ENCODE measurements around the gene COL23A1. TPM values are rescaled to one million over a fixed set of nuclear protein-coding genes. Genes with fewer than 3 reads are reported as not detected.

The COL23A1 gene
- total RNA-seq, 1 donor from 2014 or later = 75.2 TPM

GRCh38 chr5:178630475-178630930 lies 40.3 kb upstream of the COL23A1 start:
- no peak overlapping the region for H3K4me3 Mint-ChIP-seq (ENCODE audit: unreplicated experiment)
- no peak for TF ChIP-seq CTCF (IDR thresholded peaks at IDR 0.05; ENCODE audit: unreplicated experiment)
- peaks cover 4% of the 10 kb centered on the region for H3K27me3 Mint-ChIP-seq (ENCODE audit: unreplicated experiment)
- peaks cover 6% of the 10 kb centered on the region for H3K4me1 Mint-ChIP-seq (ENCODE audit: unreplicated experiment)
- H3K9me3 Mint-ChIP-seq (ENCODE audit: unreplicated experiment) = no peaks in the 10 kb centered on the region
- no peak overlapping the region for H3K27ac Mint-ChIP-seq (ENCODE audit: unreplicated experiment)
- peaks cover 8% of the 10 kb centered on the region for H3K36me3 Mint-ChIP-seq (ENCODE audit: low read depth, unreplicated experiment)
- DNase-seq (ENCODE audit: low spot score) = no peak

GRCh38 chr5:178627259-178627598 lies 37.0 kb upstream of the COL23A1 start:
- DNase-seq (ENCODE audit: low spot score) = no peak
- peak overlapping the region; percentile 83 for H3K4me3 Mint-ChIP-seq (ENCODE audit: unreplicated experiment)
- H3K4me1 Mint-ChIP-seq (ENCODE audit: unreplicated experiment) = peaks cover 13% of the 10 kb centered on the region
- H3K36me3 Mint-ChIP-seq (ENCODE audit: low read depth, unreplicated experiment) = peaks cover 8% of the 10 kb centered on the region
- peaks cover 4% of the 10 kb centered on the region for H3K27me3 Mint-ChIP-seq (ENCODE audit: unreplicated experiment)
- no peaks in the 10 kb centered on the region for H3K9me3 Mint-ChIP-seq (ENCODE audit: unreplicated experiment)
- no peak for TF ChIP-seq CTCF (IDR thresholded peaks at IDR 0.05; ENCODE audit: unreplicated experiment)
- no peak overlapping the region for H3K27ac Mint-ChIP-seq (ENCODE audit: unreplicated experiment)

- Mint-ChIP-seq H3K27me3 (ENCODE audit: unreplicated experiment) (peaks cover 4% of the 10 kb centered on the region), H3K9me3 (ENCODE audit: unreplicated experiment) (no peaks in the 10 kb centered on the region), H3K36me3 (ENCODE audit: low read depth, unreplicated experiment) (peaks cover 8% of the 10 kb centered on the region), H3K4me3 (ENCODE audit: unreplicated experiment) (peak within 1 kb of the TSS; percentile 99), H3K4me1 (ENCODE audit: unreplicated experiment) (peaks cover 13% of the 10 kb centered on the region), H3K27ac (ENCODE audit: unreplicated experiment) (peak within 1 kb of the TSS; percentile 96)
- no peak for TF ChIP-seq CTCF (IDR thresholded peaks at IDR 0.05; ENCODE audit: unreplicated experiment)
- peak; percentile 97 for DNase-seq (ENCODE audit: low spot score)
Observed at GRCh38 chr5:178626484-178627258, 36.5 kb upstream of the COL23A1 start, which contains the start of gene CLK4. CLK4 (minus strand) TSS chr5:178627050; CDS start chr5:178623416, 3,634 bp downstream.

GRCh38 chr5:178625679-178626483 lies 35.7 kb upstream of the COL23A1 start:
- peaks cover 8% of the 10 kb centered on the region for H3K36me3 Mint-ChIP-seq (ENCODE audit: low read depth, unreplicated experiment)
- H3K4me1 Mint-ChIP-seq (ENCODE audit: unreplicated experiment) = peaks cover 13% of the 10 kb centered on the region
- TF ChIP-seq CTCF (IDR thresholded peaks at IDR 0.05; ENCODE audit: unreplicated experiment) = no peak
- H3K27ac Mint-ChIP-seq (ENCODE audit: unreplicated experiment) = peak overlapping the region; percentile 17
- peak overlapping the region; percentile 99 for H3K4me3 Mint-ChIP-seq (ENCODE audit: unreplicated experiment)
- DNase-seq (ENCODE audit: low spot score) = no peak
- H3K9me3 Mint-ChIP-seq (ENCODE audit: unreplicated experiment) = no peaks in the 10 kb centered on the region
- peaks cover 4% of the 10 kb centered on the region for H3K27me3 Mint-ChIP-seq (ENCODE audit: unreplicated experiment)
